Mesenchymal stem cell (in vitro differentiated cells and primary cell): ENCODE results near the gene EFCAB3.
"Not testable (repeated sequence)": the region's sequence is repeated elsewhere in the genome, so short reads cannot be mapped to it uniquely, and the experiment has no call there.

ENCODE experiments used
- DNase-seq: peaks from one replicate; pipeline ENCODE4 v3.0.0-alpha.2; 2013
- H2AFZ ChIP-seq: one replicate; pipeline ENCODE4 v1.6.1; 2013; ENCODE audit warnings: low read depth, mild to moderate bottlenecking, control low read depth, inconsistent platforms, low read length, moderate library complexity
- H2AK5ac ChIP-seq: 2 replicates; pipeline ENCODE4 v1.6.1; 2013; ENCODE audit warnings: low read length, moderate library complexity, mild to moderate bottlenecking, inconsistent platforms; ENCODE audit not compliant: severe bottlenecking
- H2BK120ac ChIP-seq: one replicate; pipeline ENCODE4 v1.6.1; 2013; ENCODE audit warnings: low read depth, mild to moderate bottlenecking, inconsistent platforms, low read length, moderate library complexity
- H2BK12ac ChIP-seq, 2 experiments: one replicate each; pipeline ENCODE4 v1.6.1; 2013; ENCODE audit warnings: inconsistent platforms in 2 of 2, low read length in 2 of 2, mild to moderate bottlenecking in 2 of 2, moderate library complexity in 2 of 2, control low read depth in 1 of 2
- H2BK15ac ChIP-seq: one replicate; pipeline ENCODE4 v1.6.1; 2013; ENCODE audit warnings: mild to moderate bottlenecking, low read depth, inconsistent platforms; ENCODE audit not compliant: poor library complexity, severe bottlenecking
- H2BK5ac ChIP-seq: 2 replicates; pipeline ENCODE4 v1.6.1; 2013; ENCODE audit warnings: low read depth, mild to moderate bottlenecking, low read length, control low read depth, inconsistent platforms; ENCODE audit not compliant: poor library complexity, severe bottlenecking
- H3K14ac ChIP-seq, 2 experiments: one replicate each; pipeline ENCODE4 v1.6.1; 2013; ENCODE audit warnings: inconsistent platforms in 2 of 2, low read length in 2 of 2, control low read depth in 1 of 2, mild to moderate bottlenecking in 1 of 2, moderate library complexity in 1 of 2
- H3K18ac ChIP-seq, 2 experiments: one replicate each; pipeline ENCODE4 v1.6.1; 2013; ENCODE audit warnings: inconsistent platforms in 2 of 2, low read length in 2 of 2, control low read depth in 1 of 2, low read depth in 1 of 2, mild to moderate bottlenecking in 1 of 2
- H3K23ac ChIP-seq, 2 experiments: one replicate each; pipeline ENCODE4 v1.6.1; 2013; ENCODE audit warnings: inconsistent platforms in 2 of 2, low read length in 2 of 2, mild to moderate bottlenecking in 2 of 2, moderate library complexity in 2 of 2, control low read depth in 1 of 2
- H3K27ac ChIP-seq: 2 replicates; pipeline ENCODE4 v1.5.1; 2013; ENCODE audit warnings: mild to moderate bottlenecking, moderate library complexity, low read length, control low read depth, inconsistent platforms; ENCODE audit not compliant: poor library complexity, severe bottlenecking
- H3K27me3 ChIP-seq, 2 experiments: 2 replicates each; pipeline versions ENCODE4 v1.6.1 to v1.7.0; 2013; ENCODE audit warnings: low read length in 2 of 2, mild to moderate bottlenecking in 2 of 2, moderate library complexity in 2 of 2, control low read depth in 1 of 2, inconsistent platforms in 1 of 2; ENCODE audit not compliant: control insufficient read depth in 1 of 2, insufficient read depth in 1 of 2
- H3K36me3 ChIP-seq, 2 experiments: 2 replicates each; pipeline versions ENCODE4 v1.6.1 to v1.7.0; 2013; ENCODE audit warnings: low read length in 2 of 2, control low read depth in 1 of 2, inconsistent platforms in 1 of 2, low read depth in 1 of 2, mild to moderate bottlenecking in 1 of 2; ENCODE audit not compliant: insufficient read depth in 2 of 2, control insufficient read depth in 1 of 2
- H3K4ac ChIP-seq, 2 experiments: one replicate each; pipeline ENCODE4 v1.6.1; 2013; ENCODE audit warnings: inconsistent platforms in 2 of 2, low read length in 2 of 2, mild to moderate bottlenecking in 2 of 2, moderate library complexity in 2 of 2, control low read depth in 1 of 2, low read depth in 1 of 2
- H3K4me1 ChIP-seq: 2 replicates; pipeline ENCODE4 v1.6.1; 2013; ENCODE audit warnings: low read depth, low read length, control low read depth; ENCODE audit not compliant: control insufficient read depth, insufficient read depth
- H3K4me2 ChIP-seq: 2 replicates; pipeline ENCODE4 v1.6.1; 2013; ENCODE audit warnings: low read length, mild to moderate bottlenecking, inconsistent platforms; ENCODE audit not compliant: poor library complexity, severe bottlenecking
- H3K4me3 ChIP-seq, 2 experiments: 2 replicates each; pipeline versions ENCODE4 v1.5.1 to v1.7.0; 2013; ENCODE audit warnings: low read length in 2 of 2, mild to moderate bottlenecking in 2 of 2, control low read depth in 1 of 2, low read depth in 1 of 2; ENCODE audit not compliant: insufficient read depth in 1 of 2
- H3K79me1 ChIP-seq: replicated peaks from 2 replicates; pipeline ENCODE4 v1.6.1; 2013; ENCODE audit warnings: mild to moderate bottlenecking, control low read depth, low read length, inconsistent platforms; ENCODE audit not compliant: poor library complexity, severe bottlenecking
- H3K9ac ChIP-seq: 2 replicates; pipeline ENCODE4 v1.7.0; 2013; ENCODE audit warnings: mild to moderate bottlenecking, low read length, moderate library complexity
- H3K9me3 ChIP-seq: 2 replicates; pipeline ENCODE4 v1.7.0; 2013; ENCODE audit warnings: mild to moderate bottlenecking, low read length; ENCODE audit not compliant: control insufficient read depth
- H4K8ac ChIP-seq: one replicate; pipeline ENCODE4 v1.6.1; 2013; ENCODE audit warnings: inconsistent platforms, mild to moderate bottlenecking, low read length, moderate library complexity
- H4K91ac ChIP-seq: one replicate; pipeline ENCODE4 v1.6.1; 2013; ENCODE audit warnings: mild to moderate bottlenecking, low read length, inconsistent platforms
- WGBS: methylation state at CpG from one replicate; pipeline ENCODE4 v1.1.7; 2013; ENCODE audit warnings: mixed read lengths; 5-methylcytosine and 5-hydroxymethylcytosine counted together

Gene EFCAB3

GRCh38 chr17:62454111-62454510 is 73.8 kb downstream of the EFCAB3 start:
- not testable (repeated sequence) for H3K27me3 ChIP-seq, H3K4me3 ChIP-seq, H2BK15ac ChIP-seq, H3K27ac ChIP-seq, H3K9ac ChIP-seq, DNase-seq, H3K9me3 ChIP-seq, H3K23ac ChIP-seq, H2BK120ac ChIP-seq, H3K4me2 ChIP-seq, H3K14ac ChIP-seq, H3K36me3 ChIP-seq, H2BK12ac ChIP-seq, H3K4ac ChIP-seq, H2AFZ ChIP-seq, H3K79me1 ChIP-seq, H4K8ac ChIP-seq, H2AK5ac ChIP-seq, H3K4me1 ChIP-seq, H3K18ac ChIP-seq, H2BK5ac ChIP-seq, H4K91ac ChIP-seq
- WGBS, result no CpG with 5 or more reads among the region's 3 CpGs

GRCh38 chr17:62456016-62456415 is 75.7 kb downstream of the EFCAB3 start:
- no peaks in the 10 kb centered on the region for H3K27me3 ChIP-seq
- no peak overlapping the region for H2BK120ac ChIP-seq
- H4K8ac ChIP-seq, result no peak overlapping the region
- H3K14ac ChIP-seq, result no peak overlapping the region
- no peaks in the 10 kb centered on the region for H3K4me1 ChIP-seq
- H2AK5ac ChIP-seq, result no peak overlapping the region
- H3K23ac ChIP-seq, result no peak overlapping the region
- no peak overlapping the region for H2BK12ac ChIP-seq
- H2AFZ ChIP-seq, result no peak overlapping the region
- H3K4me3 ChIP-seq, result no peak overlapping the region
- H3K36me3 ChIP-seq, result no peaks in the 10 kb centered on the region
- no peak for DNase-seq
- no peak overlapping the region for H3K4ac ChIP-seq
- H3K18ac ChIP-seq, result no peak overlapping the region
- no peak overlapping the region for H3K4me2 ChIP-seq
- no peak overlapping the region for H3K27ac ChIP-seq
- H3K79me1 ChIP-seq, result no peaks in the 10 kb centered on the region
- no peaks in the 10 kb centered on the region for H3K9me3 ChIP-seq
- H4K91ac ChIP-seq, result no peak overlapping the region
- WGBS, result 94% methylated on average over 6 of the region's 7 CpGs
- no peak overlapping the region for H2BK15ac ChIP-seq
- no peak overlapping the region for H2BK5ac ChIP-seq
- H3K9ac ChIP-seq, result no peak overlapping the region

GRCh38 chr17:62458483-62458882 is 78.1 kb downstream of the EFCAB3 start:
- H2BK15ac ChIP-seq, H3K9ac ChIP-seq, H3K23ac ChIP-seq, H3K27ac ChIP-seq, H2AFZ ChIP-seq, H3K4me1 ChIP-seq, H4K8ac ChIP-seq, H3K4ac ChIP-seq, H2BK12ac ChIP-seq, H3K14ac ChIP-seq, H3K36me3 ChIP-seq, H3K27me3 ChIP-seq, H3K4me3 ChIP-seq, DNase-seq, H2BK5ac ChIP-seq, H2BK120ac ChIP-seq, H3K18ac ChIP-seq, H3K79me1 ChIP-seq, H4K91ac ChIP-seq, H3K9me3 ChIP-seq, H2AK5ac ChIP-seq, H3K4me2 ChIP-seq: not testable (repeated sequence)
- 95% methylated on average over 6 of the region's 10 CpGs for WGBS

GRCh38 chr17:62464422-62464821 is 84.1 kb downstream of the EFCAB3 start:
- H3K79me1 ChIP-seq, H3K4me2 ChIP-seq, H2AFZ ChIP-seq, H3K14ac ChIP-seq, H4K91ac ChIP-seq, DNase-seq, H3K18ac ChIP-seq, H3K23ac ChIP-seq, H2BK12ac ChIP-seq, H4K8ac ChIP-seq, H2BK120ac ChIP-seq, H2AK5ac ChIP-seq, H2BK15ac ChIP-seq, H3K36me3 ChIP-seq, H3K9me3 ChIP-seq, H3K4ac ChIP-seq, H3K27ac ChIP-seq, H2BK5ac ChIP-seq, H3K4me3 ChIP-seq, H3K9ac ChIP-seq, H3K4me1 ChIP-seq: not testable (repeated sequence)
- WGBS, result 94% methylated on average over 3 of the region's 3 CpGs
- peaks cover 0 to 10% of the 10 kb centered on the region in 2 experiments for H3K27me3 ChIP-seq
